ENCODE measurements around the gene SEMG2. TPM values are rescaled to one million over a fixed set of nuclear protein-coding genes. Genes with fewer than 3 reads are reported as not detected.
A peak's percentile ranks its signal among the peaks of the same experiment; 100 is the strongest.

SEMG2 gene
- polyA plus RNA-seq, 1 donor (not counting 4 experiments of a cell fraction or from before 2014, with no cell fraction given), result not detected

GRCh38 chr20:45235995-45236394, 14.8 kb downstream of the SEMG2 start:
- Histone ChIP-seq H3K9me3 (ENCODE audit: control insufficient read depth, low read depth, low read length) (no peaks in the 10 kb centered on the region), H2AFZ (ENCODE audit: control insufficient read depth, low read length) (no peak overlapping the region), H3K27ac (ENCODE audit: control insufficient read depth, insufficient read depth, low read length) (no peak overlapping the region), H3K36me3 (ENCODE audit: control insufficient read depth in 2 of 2, extremely low read depth in 1 of 2, insufficient read depth in 2 of 2, low read length in 2 of 2) (no peaks in the 10 kb centered on the region), H4K20me1 (ENCODE audit: control insufficient read depth, extremely low read depth, insufficient read depth, low read length) (no peaks in the 10 kb centered on the region), H3K4me1 (ENCODE audit: control insufficient read depth, extremely low read depth, insufficient read depth, low read length) (no peaks in the 10 kb centered on the region), H3K4me2 (ENCODE audit: control insufficient read depth, extremely low read depth, insufficient read depth, low read depth, low read length) (no peak overlapping the region), H3K79me2 (ENCODE audit: control insufficient read depth, insufficient read depth, low read length) (no peaks in the 10 kb centered on the region), H3K27me3 (ENCODE audit: control insufficient read depth, extremely low read depth, insufficient read depth, low read length) (peaks cover 5% of the 10 kb centered on the region), H3K4me3 (ENCODE audit: control insufficient read depth in 2 of 3, extremely low read depth in 1 of 3, insufficient read depth in 2 of 3, low read depth in 1 of 3, low read length in 3 of 3) (no peak overlapping the region), H3K9ac (ENCODE audit: control insufficient read depth, extremely low read depth, insufficient read depth, low read length) (no peak overlapping the region), H3K9me1 (ENCODE audit: control insufficient read depth, extremely low read depth, insufficient read depth, low read length) (no peaks in the 10 kb centered on the region)
- dilution Hi-C loops (cut with MboI; ENCODE audit: extremely low pct_ligation_motif_present, low sequenced_read_pairs), result no loop called here
- DNase-seq (ENCODE audit: low read depth, low spot score) (no peak), FAIRE-seq (no peak)
- TF ChIP-seq CTCF (optimal IDR thresholded peaks at IDR 0.05 in 1 of 3, IDR thresholded peaks at IDR 0.05 in 1 of 3, conservative IDR thresholded peaks at IDR 0.05 in 1 of 3; ENCODE audit: extremely low read depth in 1 of 3, insufficient read depth in 2 of 3, low read length in 3 of 3) (peak; percentile 71 to 81 (median 72)), EZH2 (IDR thresholded peaks at IDR 0.05; ENCODE audit: low read length) (no peak)

- no peak overlapping the region for H2AFZ ChIP-seq (ENCODE audit: control insufficient read depth, low read length)
These were observed 17.0 kb downstream of the SEMG2 start for GRCh38 chr20:45238139-45238538.

More at GRCh38 chr20:45238139-45238538, 17.0 kb downstream of the SEMG2 start:
- H3K9me3 ChIP-seq (ENCODE audit: control insufficient read depth, low read depth, low read length), result no peaks in the 10 kb centered on the region
- H3K9ac ChIP-seq (ENCODE audit: control insufficient read depth, extremely low read depth, insufficient read depth, low read length), result no peak overlapping the region
- no peaks in the 10 kb centered on the region for H3K9me1 ChIP-seq (ENCODE audit: control insufficient read depth, extremely low read depth, insufficient read depth, low read length)
- no peak overlapping the region for H3K4me3 ChIP-seq (ENCODE audit: control insufficient read depth in 2 of 3, extremely low read depth in 1 of 3, insufficient read depth in 2 of 3, low read depth in 1 of 3, low read length in 3 of 3)
- no peak overlapping the region for H3K27ac ChIP-seq (ENCODE audit: control insufficient read depth, insufficient read depth, low read length)
- H4K20me1 ChIP-seq (ENCODE audit: control insufficient read depth, extremely low read depth, insufficient read depth, low read length), result no peaks in the 10 kb centered on the region
- H3K27me3 ChIP-seq (ENCODE audit: control insufficient read depth, extremely low read depth, insufficient read depth, low read length), result peaks cover 5% of the 10 kb centered on the region
- FAIRE-seq, result no peak
- no peak overlapping the region for H3K4me2 ChIP-seq (ENCODE audit: control insufficient read depth, extremely low read depth, insufficient read depth, low read depth, low read length)
- H3K4me1 ChIP-seq (ENCODE audit: control insufficient read depth, extremely low read depth, insufficient read depth, low read length), result no peaks in the 10 kb centered on the region
- no peak for DNase-seq (ENCODE audit: low read depth, low spot score)
- TF ChIP-seq CTCF (optimal IDR thresholded peaks at IDR 0.05 in 1 of 3, IDR thresholded peaks at IDR 0.05 in 1 of 3, conservative IDR thresholded peaks at IDR 0.05 in 1 of 3; ENCODE audit: extremely low read depth in 1 of 3, insufficient read depth in 2 of 3, low read length in 3 of 3) (no peak), EZH2 (IDR thresholded peaks at IDR 0.05; ENCODE audit: low read length) (no peak)
- dilution Hi-C loops (cut with MboI; ENCODE audit: extremely low pct_ligation_motif_present, low sequenced_read_pairs), result no loop called here
- H3K79me2 ChIP-seq (ENCODE audit: control insufficient read depth, insufficient read depth, low read length), result no peaks in the 10 kb centered on the region
- no peaks in the 10 kb centered on the region for H3K36me3 ChIP-seq (ENCODE audit: control insufficient read depth in 2 of 2, extremely low read depth in 1 of 2, insufficient read depth in 2 of 2, low read length in 2 of 2)

Measured in keratinocyte (primary cell).